Measurements from ENCODE around the gene ADA. TPM values are rescaled to one million over a fixed set of nuclear protein-coding genes. Genes with fewer than 3 reads are reported as not detected.

Gene ADA
- total and polyA plus RNA-seq, 9 of the 15 experiments (the other 6 are each of a cell fraction or from before 2014, with no cell fraction given) = 2.4 to 26.1 (median 5.3) TPM

DNA sequence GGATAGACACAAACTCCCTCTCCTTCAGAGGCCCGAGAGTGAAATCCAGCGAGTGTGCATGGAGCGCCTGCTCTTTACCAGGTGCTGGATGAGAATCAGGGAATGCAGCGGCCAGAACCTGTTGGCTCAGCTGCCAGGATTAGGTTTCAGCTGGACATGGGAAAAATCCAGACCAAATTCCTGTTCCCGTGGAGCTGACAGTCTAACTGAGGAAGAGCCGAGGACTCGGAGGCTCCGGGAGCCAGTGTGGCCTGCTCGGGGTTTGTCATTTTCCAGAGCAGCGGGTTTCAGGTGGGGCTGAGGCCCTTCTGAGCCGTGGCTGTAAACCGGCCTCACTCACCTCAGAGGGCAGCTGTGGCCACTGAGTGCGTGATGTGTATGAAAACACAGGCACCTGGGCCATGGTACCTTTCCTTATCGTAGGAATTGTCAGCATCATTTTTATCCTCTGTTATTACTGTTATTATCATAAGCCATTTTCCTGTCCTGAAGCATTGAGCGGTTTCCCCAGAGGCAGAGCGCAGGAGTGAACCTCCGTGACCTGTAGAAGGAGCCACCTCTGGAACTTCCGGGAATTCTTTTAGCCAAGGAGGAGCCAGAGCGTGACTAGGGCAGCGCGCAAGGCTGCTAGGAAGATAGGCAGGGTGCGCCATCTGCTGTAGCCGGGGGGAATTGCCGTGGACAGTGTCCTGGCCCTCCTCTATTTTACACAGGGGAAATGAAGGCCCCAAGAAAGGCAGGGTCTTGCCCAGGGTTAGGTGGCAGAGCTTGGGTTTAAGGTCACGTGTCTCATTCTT is 41.8 kb downstream of the ADA start (continued):
- TF ChIP-seq, protein P1, sequence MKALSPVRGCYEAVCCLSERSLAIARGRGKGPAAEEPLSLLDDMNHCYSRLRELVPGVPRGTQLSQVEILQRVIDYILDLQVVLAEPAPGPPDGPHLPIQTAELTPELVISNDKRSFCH (CRISPR knock-in tag; IDR thresholded peaks at IDR 0.05) = no peak
- TF ChIP-seq, protein P1 (tag; IDR thresholded peaks at IDR 0.05) = peak; percentile 59; the same call in 1 of the 2 replicates
- TF ChIP-seq, protein P2, sequence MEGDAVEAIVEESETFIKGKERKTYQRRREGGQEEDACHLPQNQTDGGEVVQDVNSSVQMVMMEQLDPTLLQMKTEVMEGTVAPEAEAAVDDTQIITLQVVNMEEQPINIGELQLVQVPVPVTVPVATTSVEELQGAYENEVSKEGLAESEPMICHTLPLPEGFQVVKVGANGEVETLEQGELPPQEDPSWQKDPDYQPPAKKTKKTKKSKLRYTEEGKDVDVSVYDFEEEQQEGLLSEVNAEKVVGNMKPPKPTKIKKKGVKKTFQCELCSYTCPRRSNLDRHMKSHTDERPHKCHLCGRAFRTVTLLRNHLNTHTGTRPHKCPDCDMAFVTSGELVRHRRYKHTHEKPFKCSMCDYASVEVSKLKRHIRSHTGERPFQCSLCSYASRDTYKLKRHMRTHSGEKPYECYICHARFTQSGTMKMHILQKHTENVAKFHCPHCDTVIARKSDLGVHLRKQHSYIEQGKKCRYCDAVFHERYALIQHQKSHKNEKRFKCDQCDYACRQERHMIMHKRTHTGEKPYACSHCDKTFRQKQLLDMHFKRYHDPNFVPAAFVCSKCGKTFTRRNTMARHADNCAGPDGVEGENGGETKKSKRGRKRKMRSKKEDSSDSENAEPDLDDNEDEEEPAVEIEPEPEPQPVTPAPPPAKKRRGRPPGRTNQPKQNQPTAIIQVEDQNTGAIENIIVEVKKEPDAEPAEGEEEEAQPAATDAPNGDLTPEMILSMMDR (IDR thresholded peaks at IDR 0.05 in 2 of 3, conservative IDR thresholded peaks at IDR 0.05 in 1 of 3; ENCODE audit: insufficient read depth in 2 of 3, low read depth in 1 of 3, low read length in 3 of 3) = peak; percentile 95 to 99 (median 98)
- TF ChIP-seq, protein P3, sequence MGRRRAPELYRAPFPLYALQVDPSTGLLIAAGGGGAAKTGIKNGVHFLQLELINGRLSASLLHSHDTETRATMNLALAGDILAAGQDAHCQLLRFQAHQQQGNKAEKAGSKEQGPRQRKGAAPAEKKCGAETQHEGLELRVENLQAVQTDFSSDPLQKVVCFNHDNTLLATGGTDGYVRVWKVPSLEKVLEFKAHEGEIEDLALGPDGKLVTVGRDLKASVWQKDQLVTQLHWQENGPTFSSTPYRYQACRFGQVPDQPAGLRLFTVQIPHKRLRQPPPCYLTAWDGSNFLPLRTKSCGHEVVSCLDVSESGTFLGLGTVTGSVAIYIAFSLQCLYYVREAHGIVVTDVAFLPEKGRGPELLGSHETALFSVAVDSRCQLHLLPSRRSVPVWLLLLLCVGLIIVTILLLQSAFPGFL (CRISPR knock-in tag; IDR thresholded peaks at IDR 0.05) = 0 out of 2 replicates have a peak, but pooled peaks have one; percentile 61
- TF ChIP-seq CXXC5 (CRISPR knock-in tag; IDR thresholded peaks at IDR 0.05) (peak; percentile 75), KAT7 (CRISPR knock-in tag; IDR thresholded peaks at IDR 0.05; ENCODE audit: borderline replicate concordance) (0 out of 2 replicates have a peak, but pooled peaks have one; percentile 26), ZNF583 (CRISPR knock-in tag; IDR thresholded peaks at IDR 0.05) (0 out of 2 replicates have a peak, but pooled peaks have one; percentile 39), NR2C2 (CRISPR knock-in tag; IDR thresholded peaks at IDR 0.05) (0 out of 2 replicates have a peak, but pooled peaks have one; percentile 21), NR2C2 (tag; IDR thresholded peaks at IDR 0.05) (peak; percentile 84), TEAD1 (CRISPR knock-in tag; IDR thresholded peaks at IDR 0.05) (0 out of 4 replicates have a peak, but pooled peaks of 1 of the 2 experiments have one; percentile 25)
- TF ChIP-seq, protein P4, sequence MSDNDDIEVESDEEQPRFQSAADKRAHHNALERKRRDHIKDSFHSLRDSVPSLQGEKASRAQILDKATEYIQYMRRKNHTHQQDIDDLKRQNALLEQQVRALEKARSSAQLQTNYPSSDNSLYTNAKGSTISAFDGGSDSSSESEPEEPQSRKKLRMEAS (CRISPR knock-in tag; IDR thresholded peaks at IDR 0.05) = 0 out of 2 replicates have a peak, but pooled peaks have one; percentile 7
- TF ChIP-seq, protein P5, sequence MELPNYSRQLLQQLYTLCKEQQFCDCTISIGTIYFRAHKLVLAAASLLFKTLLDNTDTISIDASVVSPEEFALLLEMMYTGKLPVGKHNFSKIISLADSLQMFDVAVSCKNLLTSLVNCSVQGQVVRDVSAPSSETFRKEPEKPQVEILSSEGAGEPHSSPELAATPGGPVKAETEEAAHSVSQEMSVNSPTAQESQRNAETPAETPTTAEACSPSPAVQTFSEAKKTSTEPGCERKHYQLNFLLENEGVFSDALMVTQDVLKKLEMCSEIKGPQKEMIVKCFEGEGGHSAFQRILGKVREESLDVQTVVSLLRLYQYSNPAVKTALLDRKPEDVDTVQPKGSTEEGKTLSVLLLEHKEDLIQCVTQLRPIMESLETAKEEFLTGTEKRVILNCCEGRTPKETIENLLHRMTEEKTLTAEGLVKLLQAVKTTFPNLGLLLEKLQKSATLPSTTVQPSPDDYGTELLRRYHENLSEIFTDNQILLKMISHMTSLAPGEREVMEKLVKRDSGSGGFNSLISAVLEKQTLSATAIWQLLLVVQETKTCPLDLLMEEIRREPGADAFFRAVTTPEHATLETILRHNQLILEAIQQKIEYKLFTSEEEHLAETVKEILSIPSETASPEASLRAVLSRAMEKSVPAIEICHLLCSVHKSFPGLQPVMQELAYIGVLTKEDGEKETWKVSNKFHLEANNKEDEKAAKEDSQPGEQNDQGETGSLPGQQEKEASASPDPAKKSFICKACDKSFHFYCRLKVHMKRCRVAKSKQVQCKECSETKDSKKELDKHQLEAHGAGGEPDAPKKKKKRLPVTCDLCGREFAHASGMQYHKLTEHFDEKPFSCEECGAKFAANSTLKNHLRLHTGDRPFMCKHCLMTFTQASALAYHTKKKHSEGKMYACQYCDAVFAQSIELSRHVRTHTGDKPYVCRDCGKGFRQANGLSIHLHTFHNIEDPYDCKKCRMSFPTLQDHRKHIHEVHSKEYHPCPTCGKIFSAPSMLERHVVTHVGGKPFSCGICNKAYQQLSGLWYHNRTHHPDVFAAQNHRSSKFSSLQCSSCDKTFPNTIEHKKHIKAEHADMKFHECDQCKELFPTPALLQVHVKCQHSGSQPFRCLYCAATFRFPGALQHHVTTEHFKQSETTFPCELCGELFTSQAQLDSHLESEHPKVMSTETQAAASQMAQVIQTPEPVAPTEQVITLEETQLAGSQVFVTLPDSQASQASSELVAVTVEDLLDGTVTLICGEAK (IDR thresholded peaks at IDR 0.05) = peak; percentile 41; the same call in 1 of the 2 replicates
- TF ChIP-seq, protein P5 (CRISPR knock-in tag; IDR thresholded peaks at IDR 0.05) = no peak
